Endothelial cell of umbilical vein (primary cell): ENCODE measurements around the gene TMC3. TPM values are rescaled to one million over a fixed set of nuclear protein-coding genes. Genes with fewer than 3 reads are reported as not detected.

Source experiments
- BruUV-seq: library from RNA; stranded (reverse); fragments of 400-500 nt; replicated peaks from 2 replicates; lab custom pipeline; 2021; lab: Mats Ljungman, UMichigan
- CTCF ChIA-PET: fragments of 300-600, 350-600 bp; sonication (Branson Sonifier 250); formaldehyde crosslinking; loops from one replicate; lab custom pipeline; 2021; ENCODE audit warnings: antibody characterized with exemption, inconsistent platforms; lab: Charles Lee
- POLR2A ChIA-PET: fragments of 300-600, 350-600 bp; sonication (Branson Sonifier 250); formaldehyde crosslinking; loops from one replicate; lab custom pipeline; 2021; ENCODE audit warnings: antibody characterized with exemption, inconsistent platforms; lab: Charles Lee
- DNase-seq: peaks from one replicate; pipeline ENCODE4 v3.0.0-alpha.2; 2011; ENCODE audit warnings: low read depth, low spot score
- FAIRE-seq: peaks from 2 replicates; lab custom pipeline; 2011; peaks lifted over from hg19 to GRCh38; lab: Jason Lieb, UNC
- H2AFZ ChIP-seq: 2 replicates; pipeline ENCODE4 v1.6.0; 2012; ENCODE audit warnings: low read depth, low read length, control low read depth, inconsistent platforms
- H3K27ac ChIP-seq: 2 replicates; pipeline ENCODE4 v1.5.1; 2011; ENCODE audit warnings: low read depth, mild to moderate bottlenecking, control low read depth, low read length, moderate library complexity; ENCODE audit not compliant: insufficient read depth
- H3K27me3 ChIP-seq, 2 experiments: 2 replicates each; pipeline versions ENCODE4 v1.6.0 to v1.6.1; 2011; ENCODE audit warnings: low read length in 2 of 2, mixed read lengths in 1 of 2; ENCODE audit not compliant: control insufficient read depth in 2 of 2, insufficient read depth in 2 of 2
- H3K36me3 ChIP-seq, 2 experiments: 2 replicates in 1 of 2; 3 replicates in 1 of 2; pipeline ENCODE4 v1.5.1; 2011; ENCODE audit warnings: low read length in 2 of 2, mild to moderate bottlenecking in 1 of 2, moderate library complexity in 1 of 2; ENCODE audit not compliant: control insufficient read depth in 2 of 2, insufficient read depth in 2 of 2; ENCODE audit errors: extremely low read depth in 1 of 2
- H3K4me1 ChIP-seq: 3 replicates; pipeline ENCODE4 v1.5.1; 2011; ENCODE audit warnings: mild to moderate bottlenecking, low read length; ENCODE audit not compliant: control insufficient read depth, insufficient read depth; ENCODE audit errors: extremely low read depth
- H3K4me2 ChIP-seq: 2 replicates; pipeline ENCODE4 v1.6.1; 2011; ENCODE audit warnings: low read length, control low read depth, mixed read lengths; ENCODE audit not compliant: insufficient read depth
- H3K4me3 ChIP-seq, 3 experiments: fragments of 200-600 bp in 1 of 3; sonication (generic), shearing (Covaris generic) in 1 of 3; replicated peaks in 1 of 3; 2 replicates each; pipeline ENCODE4 v1.5.1; 2011 to 2016; ENCODE audit warnings: control low read depth in 3 of 3, low read length in 3 of 3, mild to moderate bottlenecking in 2 of 3, inconsistent platforms in 1 of 3, low read depth in 1 of 3, moderate library complexity in 1 of 3; ENCODE audit not compliant: insufficient read depth in 1 of 3
- H3K79me2 ChIP-seq: 2 replicates; pipeline ENCODE4 v1.6.0; 2012; ENCODE audit warnings: low read length, inconsistent platforms; ENCODE audit not compliant: control insufficient read depth, insufficient read depth
- H3K9ac ChIP-seq: replicated peaks from 2 replicates; pipeline ENCODE3; 2011; ENCODE audit warnings: low read length, control low read depth; ENCODE audit not compliant: insufficient read depth; ENCODE audit errors: extremely low read depth
- H3K9me1 ChIP-seq: replicated peaks from 3 replicates; pipeline ENCODE4 v1.6.0; 2011; ENCODE audit warnings: mild to moderate bottlenecking, low read length; ENCODE audit not compliant: control insufficient read depth, insufficient read depth; ENCODE audit errors: extremely low read depth
- H3K9me3 ChIP-seq: replicated peaks from 2 replicates; pipeline ENCODE4 v1.5.1; 2012; ENCODE audit warnings: low read length, inconsistent platforms; ENCODE audit not compliant: control insufficient read depth, insufficient read depth
- H4K20me1 ChIP-seq: replicated peaks from 2 replicates; pipeline ENCODE3; 2011; ENCODE audit warnings: mild to moderate bottlenecking, low read length; ENCODE audit not compliant: control insufficient read depth, insufficient read depth; ENCODE audit errors: extremely low read depth
- CTCF ChIP-seq, 2 donors: IDR thresholded peaks; 1 replicate in 1 of 2; 2 replicates in 1 of 2; pipeline ENCODE4 v1.5.1; 2011; ENCODE audit warnings: low read length in 2 of 2, mild to moderate bottlenecking in 2 of 2, moderate library complexity in 2 of 2, control low read depth in 1 of 2, inconsistent platforms in 1 of 2, low read depth in 1 of 2; ENCODE audit not compliant: insufficient read depth in 1 of 2; ENCODE audit errors: extremely low read depth in 1 of 2
- dilution Hi-C: fragments of 300-500 bp; cut with MboI; formaldehyde crosslinking; loops from one replicate; pipeline ENCODE4 v1.15.0; 2019; ENCODE audit warnings: low sequenced_read_pairs; ENCODE audit not compliant: extremely low pct_ligation_motif_present
- intact Hi-C: fragments of 100-400 bp; cut with micrococcal nuclease; formaldehyde crosslinking; loops from one replicate; pipeline ENCODE4 v1.10.0; 2022
- polyA plus RNA-seq, 4 experiments: library from polyadenylated mRNA; depleted of rRNA in 3 of 4; stranded (reverse) in 3 of 4; unstranded in 1 of 4; fragments of >200 nt; gene quantifications; 2 replicates each; pipeline versions ENCODE4 v1.2.1 to v1.2.3, GENCODE V29; 2011 to 2012; ENCODE audit warnings: missing spikeins in 1 of 4
- total RNA-seq: library from RNA; stranded (reverse); gene quantifications from 2 replicates; pipeline ENCODE4 v1.2.3, GENCODE V29; 2021

TMC3 gene
- total and polyA plus RNA-seq, 2 donors (not counting 3 experiments of a cell fraction or from before 2014, with no cell fraction given), result not detected

DNA sequence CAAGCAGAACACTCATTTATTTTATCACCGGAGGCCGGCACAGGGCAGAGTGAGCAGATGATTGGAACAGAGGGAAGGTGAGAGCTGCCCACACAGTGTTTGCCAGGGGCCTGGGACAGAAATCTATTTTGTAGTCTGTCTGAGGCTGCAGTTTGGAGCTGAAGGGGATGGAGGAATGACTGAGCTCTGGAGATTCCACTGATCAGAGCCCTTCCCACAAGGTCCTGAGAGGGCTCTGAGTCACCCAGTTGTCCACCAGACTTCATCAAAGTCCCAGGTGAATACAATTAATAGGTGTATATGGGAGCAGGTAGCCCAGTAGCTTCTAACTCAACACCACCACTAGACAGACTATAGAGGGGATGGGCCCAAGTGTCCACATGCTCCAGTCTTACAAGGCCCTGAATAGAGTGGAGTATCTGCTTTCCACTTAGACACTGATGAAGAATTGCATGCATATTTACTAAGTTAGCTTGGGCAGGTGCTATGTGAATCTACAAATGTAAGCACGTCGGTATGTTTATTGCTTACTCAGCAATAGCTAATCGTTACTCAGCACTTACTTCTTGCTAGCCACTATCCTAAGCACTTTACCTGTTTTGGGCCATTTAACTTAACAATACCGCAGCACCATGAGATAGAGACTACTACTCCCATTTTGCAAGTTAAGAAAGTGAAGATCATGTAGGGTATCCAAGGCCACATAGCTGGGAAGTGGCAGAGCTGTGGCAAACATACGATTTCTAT, 47.4 kb downstream of the TMC3 start:
- Histone ChIP-seq H3K4me2 (no peak overlapping the region), H3K27ac (no peak overlapping the region), H3K4me1 (peaks cover 8% of the 10 kb centered on the region), H3K9me1 (no peaks in the 10 kb centered on the region), H4K20me1 (no peaks in the 10 kb centered on the region), H3K9me3 (no peaks in the 10 kb centered on the region), H3K9ac (no peak overlapping the region), H3K27me3 (peaks cover 0 to 3% of the 10 kb centered on the region in 2 experiments), H2AFZ (no peak overlapping the region), H3K79me2 (no peaks in the 10 kb centered on the region), H3K36me3 (no peaks in the 10 kb centered on the region), H3K4me3 (no peak overlapping the region)
- ChIA-PET CTCF (interaction anchor here (3.2 kb wide), 1 partner anchor 61 kb away, joined by 21 read pairs; no protein-coding TSS in a partner anchor), POLR2A (interaction anchor here (0.6 kb wide), 1 partner anchor 818 kb away, joined by 4 read pairs; no protein-coding TSS in a partner anchor)
- intact Hi-C loops, result no loop called here
- DNase-seq (no peak), FAIRE-seq (no peak)
- no peak for TF ChIP-seq CTCF (IDR thresholded peaks at IDR 0.05; ENCODE audit: extremely low read depth in 1 of 2, insufficient read depth in 1 of 2, low read depth in 1 of 2, low read length in 2 of 2)
- no TSS peak for BruUV-seq
- dilution Hi-C loops, result no loop called here
